SH-SY5Y (cell line): ENCODE measurements around the gene CISH.

Experiments used
- GATA2 ChIP-seq: IDR thresholded peaks from 2 replicates; pipeline ENCODE4 v1.6.1; 2011; ENCODE audit warnings: mild to moderate bottlenecking, low read depth, low read length
- GATA3 ChIP-seq: IDR thresholded peaks from 2 replicates; pipeline ENCODE4 v1.6.1; 2011; ENCODE audit warnings: low read depth, mild to moderate bottlenecking, low read length, moderate library complexity

Gene CISH

DNA sequence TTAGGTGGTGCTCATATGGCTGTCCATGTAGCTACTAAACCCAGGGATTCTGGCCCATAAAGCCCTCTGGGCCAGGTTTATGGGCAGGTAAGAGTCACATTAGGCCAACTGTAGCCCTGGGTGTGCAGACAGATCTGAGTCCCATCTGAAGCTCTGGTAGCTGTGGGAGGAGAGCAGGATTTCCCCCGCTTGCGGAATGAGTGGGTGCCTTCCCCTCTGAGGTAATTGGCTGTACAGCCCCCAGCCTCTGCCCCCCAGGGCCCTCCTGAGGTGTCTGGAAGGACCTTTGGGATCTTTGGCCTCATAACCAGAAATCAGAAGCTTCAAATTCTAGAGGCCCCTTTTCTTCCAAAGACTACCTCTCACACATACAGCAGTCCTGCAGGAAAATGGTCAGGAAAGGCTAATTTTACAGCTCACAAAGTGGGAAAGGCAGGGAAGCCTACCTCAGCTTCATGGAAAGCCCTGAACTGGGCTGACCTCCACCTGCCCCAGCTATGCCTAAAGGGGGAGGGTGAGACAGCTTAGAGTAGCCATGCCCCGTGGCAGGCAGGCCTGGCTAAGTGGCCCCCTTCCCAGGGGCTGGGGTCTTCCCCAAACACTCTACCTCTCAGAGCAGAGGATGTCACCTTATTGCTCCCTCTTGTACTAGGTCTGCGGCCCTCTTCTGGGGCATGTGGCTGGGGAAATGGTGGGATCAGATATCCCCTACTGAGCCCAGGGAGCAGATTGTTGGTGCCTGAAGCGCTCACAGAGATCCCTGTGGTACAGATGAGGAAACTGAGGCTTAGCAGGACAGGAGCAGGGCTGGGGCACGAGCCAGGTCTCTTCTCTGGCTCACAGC lies 25.4 kb downstream of the CISH start:
- TF ChIP-seq GATA2 (no peak), GATA3 (no peak)

DNA sequence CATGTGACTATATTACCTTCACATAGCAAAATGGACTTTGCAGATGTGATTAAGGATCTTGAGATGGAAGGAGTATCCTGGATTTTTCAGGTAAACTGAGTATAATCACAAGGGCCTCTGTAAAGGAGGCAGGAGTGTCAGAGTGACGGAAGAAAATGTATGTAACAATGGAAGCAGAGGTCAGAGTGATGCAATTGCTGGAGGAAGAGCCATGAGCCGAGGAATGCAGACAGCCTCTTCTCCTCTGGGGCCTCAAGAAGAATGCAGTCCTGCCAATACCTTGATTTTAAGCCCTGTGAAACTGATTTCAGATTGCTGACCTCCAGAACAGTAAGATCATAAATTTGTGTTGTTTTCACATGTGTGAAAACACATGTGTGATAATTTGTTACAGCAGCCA lies 27.2 kb downstream of the CISH start:
- no peak for TF ChIP-seq GATA3
- no peak for TF ChIP-seq GATA2

DNA sequence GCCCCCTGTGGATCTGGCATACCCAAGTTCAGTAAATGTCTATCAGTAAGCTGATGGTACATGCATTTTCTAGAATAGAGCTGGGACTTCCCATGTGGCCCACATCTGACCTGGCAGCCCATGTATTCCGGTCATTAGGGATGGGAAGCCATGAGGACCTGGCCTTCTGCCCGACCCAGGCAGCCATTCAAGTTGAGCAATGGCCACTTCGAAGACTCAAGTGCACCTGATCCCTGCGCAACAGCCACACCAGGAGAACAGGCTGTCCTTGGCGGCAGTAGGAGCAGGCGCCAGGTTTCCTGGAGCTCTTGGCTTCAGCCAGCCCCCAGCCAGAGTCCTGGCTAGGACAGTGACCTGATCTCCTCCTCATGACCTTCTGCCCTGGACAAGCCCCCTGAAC lies 27.7 kb downstream of the CISH start:
- TF ChIP-seq GATA2 (no peak), GATA3 (no peak)

DNA sequence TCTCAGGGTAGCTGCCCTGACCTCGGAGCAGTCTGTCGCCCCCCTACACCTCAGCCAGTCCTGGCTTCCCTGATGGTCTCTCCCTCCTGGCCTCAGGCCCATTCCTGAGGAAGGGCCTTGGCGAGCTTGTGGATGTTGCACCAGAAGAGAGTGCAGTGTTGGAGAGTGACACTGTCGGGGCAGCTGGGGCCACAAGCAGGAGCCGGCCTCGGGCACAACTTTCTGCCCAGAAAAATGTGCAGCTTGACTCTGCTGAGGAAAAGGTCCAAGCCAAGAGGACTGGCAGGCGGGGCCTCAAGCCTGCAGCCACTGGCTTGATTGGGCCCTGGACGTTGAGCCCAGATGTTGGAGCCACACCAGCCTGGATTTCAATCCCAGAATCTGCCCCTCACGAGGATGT lies 29.5 kb downstream of the CISH start:
- no peak for TF ChIP-seq GATA3
- TF ChIP-seq GATA2: no peak

DNA sequence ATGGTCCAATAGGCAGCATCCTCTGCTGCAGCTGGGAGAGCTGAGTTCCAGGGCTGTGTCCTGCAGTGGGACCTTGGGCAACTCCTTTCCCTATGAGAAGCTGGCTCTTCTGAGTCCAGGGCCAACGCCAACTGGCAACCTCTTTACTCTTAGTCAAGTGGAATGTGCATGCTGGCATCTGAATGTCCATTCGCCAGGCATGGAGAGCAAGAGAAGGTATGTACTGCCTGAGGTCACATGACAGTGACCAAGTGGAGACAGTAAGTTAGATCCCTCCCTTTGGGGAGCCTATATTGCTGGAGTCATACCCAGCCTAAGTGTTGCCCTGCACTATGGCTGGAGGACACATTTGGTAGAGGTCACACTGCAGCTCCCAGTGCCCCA lies 30.1 kb downstream of the CISH start:
- TF ChIP-seq GATA2 (no peak), GATA3 (no peak)

DNA sequence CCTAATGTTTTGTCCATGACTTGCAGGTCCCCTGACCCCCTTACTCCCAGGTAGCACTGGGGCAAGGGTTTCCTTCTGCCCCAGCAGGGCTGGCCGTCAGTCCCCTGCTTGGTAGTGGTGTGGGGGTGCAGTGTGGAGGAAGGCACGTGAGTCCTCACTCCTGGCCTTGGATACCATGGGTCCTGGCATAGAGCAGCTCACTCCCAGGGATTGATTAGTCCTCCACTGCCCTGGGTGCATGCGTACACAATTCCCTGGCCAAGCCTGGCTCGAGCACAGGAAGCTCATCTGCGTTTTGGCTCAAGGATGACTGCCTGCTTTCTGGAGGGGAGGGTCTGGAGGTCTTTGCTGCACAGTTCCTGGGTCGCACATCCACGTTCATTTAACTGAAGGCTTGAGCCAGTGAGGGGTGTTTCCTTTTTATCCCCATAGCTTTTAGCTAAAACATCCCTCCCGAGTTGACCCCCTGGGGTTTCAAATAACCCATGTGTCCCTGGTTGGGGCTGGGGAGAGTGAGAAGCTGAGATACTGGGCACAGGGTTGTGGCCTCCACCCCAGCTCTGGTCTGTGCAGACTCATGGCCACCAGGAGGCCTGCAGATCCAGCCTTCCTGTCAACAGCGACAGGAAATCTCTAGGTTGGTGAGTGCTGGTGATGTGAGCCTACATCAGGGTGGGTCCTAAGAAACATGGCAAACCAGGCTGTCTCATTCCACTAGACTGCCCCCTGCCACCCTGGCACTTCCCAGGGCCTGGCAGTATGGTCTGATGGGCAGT lies 30.7 kb downstream of the CISH start:
- TF ChIP-seq GATA3 (no peak), GATA2 (no peak)

DNA sequence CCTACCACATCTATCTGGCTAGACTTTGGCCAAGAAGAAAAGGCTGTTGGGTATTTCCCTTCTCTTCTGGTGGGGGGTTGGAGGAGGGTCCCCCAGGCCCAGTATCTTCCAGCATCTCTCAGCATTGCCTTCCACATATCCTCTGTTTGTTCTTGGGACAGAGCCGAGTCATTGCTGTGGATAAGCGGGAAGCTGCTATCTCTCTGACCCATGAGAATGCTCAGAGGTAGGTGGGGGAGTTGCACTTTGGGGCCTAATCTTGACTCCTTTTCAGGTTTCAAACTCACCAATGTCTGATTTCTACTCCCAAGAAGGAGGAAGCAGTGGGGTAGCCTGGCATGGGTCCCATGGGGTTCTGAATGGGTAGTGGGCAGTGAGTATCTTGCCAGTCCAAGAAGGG lies 34.2 kb downstream of the CISH start:
- TF ChIP-seq GATA2 (no peak), GATA3 (no peak)

DNA sequence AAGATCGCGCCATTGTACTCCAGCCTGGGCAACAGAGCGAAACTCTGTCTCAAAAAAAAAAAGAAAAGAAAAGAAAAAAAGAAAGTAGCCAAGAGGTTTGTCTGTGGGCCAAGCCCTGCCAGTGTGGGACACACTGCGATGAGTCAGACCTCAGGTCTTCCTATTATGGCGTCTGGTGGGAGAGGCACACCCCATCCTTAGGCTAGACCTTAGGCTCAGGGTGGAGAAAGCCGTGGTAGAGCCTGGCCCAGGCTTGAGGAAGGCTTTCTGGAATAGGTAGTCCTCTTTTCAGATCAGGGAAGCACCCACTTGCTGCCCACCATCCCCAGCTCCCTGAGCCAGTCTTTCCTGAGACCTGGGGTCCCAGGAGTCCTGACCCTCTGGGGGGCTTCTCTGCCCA lies 36.2 kb downstream of the CISH start:
- no peak for TF ChIP-seq GATA2
- no peak for TF ChIP-seq GATA3

DNA sequence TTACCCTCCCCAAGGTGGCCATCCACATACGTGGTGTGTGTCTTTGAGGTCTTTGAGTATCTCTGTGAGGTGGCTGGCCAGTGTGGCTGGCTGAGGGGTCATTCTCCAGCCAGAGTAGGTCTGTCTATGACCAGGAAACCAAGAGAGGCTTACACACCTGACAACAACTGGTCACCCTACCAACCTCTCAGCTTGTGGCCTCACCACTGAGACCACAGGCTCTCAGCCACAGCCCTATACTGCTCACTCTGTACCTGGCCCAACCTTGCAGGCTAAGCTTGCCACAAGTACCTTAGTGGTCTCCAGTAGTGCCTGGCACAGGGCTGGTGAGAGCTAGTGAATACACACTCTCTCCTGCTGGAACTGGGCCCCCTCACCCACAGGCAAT lies 37.1 kb downstream of the CISH start:
- TF ChIP-seq GATA3 (no peak), GATA2 (no peak)

DNA sequence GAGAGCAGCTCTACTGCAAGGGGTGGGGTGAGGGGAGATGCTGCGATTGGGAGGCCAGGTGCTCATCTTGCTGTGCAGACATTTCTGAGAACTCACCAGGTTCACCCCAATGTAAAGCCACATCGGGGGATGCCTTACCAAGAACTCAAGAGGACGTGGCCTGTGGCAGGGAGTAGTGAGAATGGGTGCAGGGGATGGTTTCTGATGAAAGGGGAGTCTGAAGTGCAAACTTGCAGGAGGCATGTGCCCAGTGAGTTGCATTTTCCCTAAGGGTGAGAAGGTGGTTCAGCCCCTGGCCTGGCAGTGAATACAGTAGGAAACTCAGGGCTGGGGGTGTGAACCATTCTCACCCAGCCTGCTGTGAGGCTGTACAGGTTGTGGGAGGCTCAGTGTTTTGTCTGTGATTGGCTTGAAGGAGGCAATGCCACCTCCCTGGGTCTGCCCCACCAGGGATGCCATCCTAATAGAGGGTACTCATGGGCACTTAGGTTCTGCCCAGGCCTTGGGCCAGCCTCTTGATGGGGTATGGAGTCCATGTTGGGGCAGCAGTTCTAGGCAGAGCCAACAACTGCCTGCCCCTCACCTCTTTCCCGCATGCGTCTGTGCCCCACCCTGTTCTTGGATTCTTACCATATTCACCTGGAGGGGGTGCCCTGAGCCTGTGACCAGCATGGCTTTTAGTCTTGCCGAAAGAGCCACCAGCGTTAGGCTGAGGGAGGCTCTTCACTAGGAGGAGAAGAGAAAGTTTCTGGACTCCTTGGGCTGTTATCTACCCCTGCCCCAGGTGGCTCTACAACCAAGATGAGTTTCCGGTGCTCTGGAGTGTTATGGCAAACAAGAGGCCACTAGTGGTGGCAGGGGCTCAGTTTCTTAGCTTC lies 37.8 kb downstream of the CISH start:
- TF ChIP-seq GATA3 (no peak), GATA2 (no peak)

DNA sequence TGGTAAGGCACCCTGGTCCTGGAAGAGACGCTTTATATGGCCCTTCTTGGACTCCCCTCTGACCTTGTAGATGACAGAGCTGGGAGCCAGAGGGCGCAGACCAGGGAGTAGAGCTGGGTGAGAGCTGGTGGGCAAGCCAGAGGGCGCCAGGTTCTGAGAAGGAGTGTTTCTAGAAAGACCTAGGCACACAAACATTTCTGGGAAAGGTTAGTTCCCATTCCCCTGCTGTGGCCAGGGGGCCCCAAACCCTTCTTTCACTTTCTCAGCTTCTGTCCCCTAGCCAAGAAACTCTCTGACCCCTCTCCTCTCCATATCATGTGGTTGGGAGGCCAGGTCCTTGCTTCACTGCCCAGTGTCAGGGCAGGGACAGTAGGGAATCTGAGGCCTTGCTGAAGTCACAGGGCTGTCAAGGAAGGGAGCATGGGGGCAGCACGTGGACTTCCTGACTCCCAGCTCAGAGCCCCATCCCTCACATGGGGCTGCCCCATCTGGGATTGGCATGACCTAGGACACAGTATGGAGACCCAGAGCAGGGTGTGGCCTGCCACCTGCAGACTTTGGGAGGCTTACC lies 38.7 kb downstream of the CISH start:
- TF ChIP-seq GATA2: no peak

DNA sequence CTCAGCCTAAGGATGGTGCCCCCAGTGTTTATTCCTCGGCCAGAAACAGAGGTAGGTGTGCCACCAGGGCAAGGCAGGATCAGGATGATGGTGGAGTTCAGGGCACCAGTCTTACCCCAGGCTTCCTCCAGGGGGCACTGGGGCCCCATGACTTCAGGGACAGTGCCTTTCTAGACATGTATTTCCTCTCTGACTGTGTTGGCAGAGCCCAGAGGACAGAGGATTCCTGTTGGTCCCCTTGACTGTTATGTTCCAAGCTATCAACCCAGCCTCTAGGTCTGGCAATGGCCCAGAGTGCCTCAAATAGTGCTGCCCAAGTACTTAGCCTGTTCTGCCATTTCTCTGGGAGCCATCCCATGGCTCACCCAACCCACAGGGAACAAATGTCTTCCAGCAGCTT lies 39.4 kb downstream of the CISH start:
- TF ChIP-seq GATA2 (no peak), GATA3 (no peak)

DNA sequence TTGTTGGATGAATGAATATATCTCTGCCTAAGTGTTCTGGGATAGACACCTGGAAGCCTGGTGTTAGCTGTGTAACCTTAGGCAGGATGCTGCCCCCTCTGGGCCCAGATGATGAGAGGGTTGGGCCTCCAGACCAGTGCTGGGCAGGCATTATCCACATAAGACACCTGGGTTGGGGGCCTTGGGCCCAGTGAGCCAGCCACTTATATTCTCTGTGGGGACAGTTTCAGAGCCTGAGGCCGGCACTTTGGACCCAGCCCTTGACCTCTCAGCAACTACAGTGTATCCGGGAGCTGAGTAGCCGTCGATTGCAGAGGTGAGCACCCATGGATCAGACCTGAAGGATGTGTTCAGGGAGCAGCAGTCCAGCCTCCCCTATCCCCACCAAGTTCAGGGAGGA lies 40.1 kb downstream of the CISH start:
- no peak for TF ChIP-seq GATA2
- no peak for TF ChIP-seq GATA3
